PC-9 (cell line): ENCODE results near the gene AMPD1. TPM values are rescaled to one million over a fixed set of nuclear protein-coding genes. Genes with fewer than 3 reads are reported as not detected.

Experiments
- BruUV-seq: library from RNA; stranded (reverse); fragments of 400-500 nt; replicated peaks from 2 replicates; lab custom pipeline; 2021; lab: Mats Ljungman, UMichigan
- CTCF ChIA-PET: fragments of 300-600 bp; sonication (Branson Sonifier 250); formaldehyde crosslinking; loops from one replicate; lab custom pipeline; 2022; ENCODE audit warnings: antibody characterized with exemption; lab: Charles Lee
- POLR2A ChIA-PET: fragments of 300-600 bp; sonication (Branson Sonifier 250); formaldehyde crosslinking; loops from one replicate; lab custom pipeline; 2022; ENCODE audit warnings: antibody characterized with exemption; ENCODE audit not compliant: unreplicated experiment; lab: Charles Lee
- DNase-seq, 2 experiments: peaks; one replicate each; pipeline versions ENCODE4 v3.0.0 to v3.0.0-alpha.2; 2015 to 2022; ENCODE audit warnings: mixed read lengths in 1 of 2
- H2AFZ ChIP-seq: fragments of 200-600 bp; sonication (generic); 2 replicates; pipeline ENCODE4 v1.8.1; 2017; ENCODE audit warnings: antibody characterized with exemption
- H3F3A ChIP-seq: fragments of 200-600 bp; sonication (generic); 2 replicates; pipeline ENCODE4 v1.8.1; 2017; ENCODE audit warnings: antibody characterized with exemption, mild to moderate bottlenecking, low read depth; ENCODE audit not compliant: insufficient read depth
- H3K27ac ChIP-seq: fragments of 200-600 bp; sonication (generic); 2 replicates; pipeline ENCODE4 v1.6.1; 2016; ENCODE audit warnings: mixed run types
- H3K27me3 ChIP-seq: fragments of 200-600 bp; sonication (generic); 2 replicates; pipeline ENCODE4 v1.6.1; 2016; ENCODE audit warnings: low read depth, mixed run types; ENCODE audit not compliant: insufficient read depth
- H3K36me3 ChIP-seq: fragments of 200-600 bp; sonication (generic); 2 replicates; pipeline ENCODE4 v1.6.1; 2016; ENCODE audit warnings: low read depth, mixed run types
- H3K4me1 ChIP-seq: fragments of 200-600 bp; sonication (generic); replicated peaks from 2 replicates; pipeline ENCODE4 v1.6.1; 2016; ENCODE audit warnings: mixed run types; ENCODE audit not compliant: insufficient read depth
- H3K4me2 ChIP-seq: fragments of 200-600 bp; sonication (generic); 2 replicates; pipeline ENCODE4 v1.6.1; 2017; ENCODE audit warnings: mixed run types
- H3K4me3 ChIP-seq: fragments of 200-600 bp; sonication (generic); 2 replicates; pipeline ENCODE4 v1.6.1; 2016; ENCODE audit warnings: mixed run types
- H3K79me2 ChIP-seq: fragments of 200-600 bp; sonication (generic); 2 replicates; pipeline ENCODE4 v1.6.1; 2017; ENCODE audit warnings: low read depth, mixed run types
- H3K9me2 ChIP-seq: fragments of 200-600 bp; sonication (generic); 2 replicates; pipeline ENCODE4 v1.8.1; 2017; ENCODE audit warnings: mild to moderate bottlenecking; ENCODE audit not compliant: insufficient read depth
- H3K9me3 ChIP-seq: fragments of 200-600 bp; sonication (generic); 2 replicates; pipeline ENCODE4 v1.8.1; 2016; ENCODE audit warnings: low read depth; ENCODE audit not compliant: insufficient read depth
- H4K20me1 ChIP-seq: fragments of 200-600 bp; sonication (generic); 2 replicates; pipeline ENCODE4 v1.8.1; 2017; ENCODE audit not compliant: insufficient read depth
- EZH2 ChIP-seq: fragments of 200-600 bp; sonication (generic); IDR thresholded peaks from 2 replicates; pipeline ENCODE4 v1.8.0; 2017; ENCODE audit warnings: antibody characterized with exemption, low read depth
- intact Hi-C: fragments of 100-400 bp; cut with micrococcal nuclease; formaldehyde crosslinking; loops from one replicate; pipeline ENCODE4 v1.10.0; 2022; ENCODE audit not compliant: unreplicated experiment
- total RNA-seq: library from RNA; stranded (reverse); gene quantifications from 2 replicates; pipeline ENCODE4 v1.2.3, GENCODE V29; 2021
- TF ChIP-seq, protein P1 (sequence below): fragments of 200-600 bp; sonication (generic); conservative IDR thresholded peaks from 2 replicates; pipeline ENCODE4 v1.6.1; 2017; ENCODE audit warnings: mixed run types, antibody characterized with exemption, mild to moderate bottlenecking, moderate library complexity

The AMPD1 gene
- total RNA-seq, 1 experiment from 2014 or later = not detected

- Histone ChIP-seq H3K27ac (peak overlapping the region; percentile 56), H3K4me1 (peaks cover 15% of the 10 kb centered on the region), H3K9me3 (no peaks in the 10 kb centered on the region), H3K36me3 (no peaks in the 10 kb centered on the region), H3F3A (peaks cover 4% of the 10 kb centered on the region; the same call in 1 of the 2 replicates), H3K79me2 (no peaks in the 10 kb centered on the region), H2AFZ (peak overlapping the region; percentile 97), H3K9me2 (no peaks in the 10 kb centered on the region), H4K20me1 (no peaks in the 10 kb centered on the region), H3K27me3 (no peaks in the 10 kb centered on the region), H3K4me3 (peak overlapping the region; percentile 82), H3K4me2 (peak overlapping the region; percentile 77)
- TSS peak; percentile 73 for BruUV-seq
- DNase-seq = peak; percentile 87 to 89
- POLR2A ChIA-PET = interaction anchor here (0.5 to 0.6 kb wide), 5 partner anchors 47 to 972 kb away, joined by 4 to 6 read pairs (median 5); no protein-coding TSS in a partner anchor
- intact Hi-C loops = loop anchor here (5.0 kb wide), 1 partner anchor 88 kb away; the partner anchor contains the start of gene BCAS2
- no peak for TF ChIP-seq EZH2
- TF ChIP-seq, protein P1, sequence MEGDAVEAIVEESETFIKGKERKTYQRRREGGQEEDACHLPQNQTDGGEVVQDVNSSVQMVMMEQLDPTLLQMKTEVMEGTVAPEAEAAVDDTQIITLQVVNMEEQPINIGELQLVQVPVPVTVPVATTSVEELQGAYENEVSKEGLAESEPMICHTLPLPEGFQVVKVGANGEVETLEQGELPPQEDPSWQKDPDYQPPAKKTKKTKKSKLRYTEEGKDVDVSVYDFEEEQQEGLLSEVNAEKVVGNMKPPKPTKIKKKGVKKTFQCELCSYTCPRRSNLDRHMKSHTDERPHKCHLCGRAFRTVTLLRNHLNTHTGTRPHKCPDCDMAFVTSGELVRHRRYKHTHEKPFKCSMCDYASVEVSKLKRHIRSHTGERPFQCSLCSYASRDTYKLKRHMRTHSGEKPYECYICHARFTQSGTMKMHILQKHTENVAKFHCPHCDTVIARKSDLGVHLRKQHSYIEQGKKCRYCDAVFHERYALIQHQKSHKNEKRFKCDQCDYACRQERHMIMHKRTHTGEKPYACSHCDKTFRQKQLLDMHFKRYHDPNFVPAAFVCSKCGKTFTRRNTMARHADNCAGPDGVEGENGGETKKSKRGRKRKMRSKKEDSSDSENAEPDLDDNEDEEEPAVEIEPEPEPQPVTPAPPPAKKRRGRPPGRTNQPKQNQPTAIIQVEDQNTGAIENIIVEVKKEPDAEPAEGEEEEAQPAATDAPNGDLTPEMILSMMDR = peak; percentile 49; the same call in 1 of the 2 replicates
- CTCF ChIA-PET = interaction anchor here (0.6 kb wide), 1 partner anchor 164 kb away, joined by 5 read pairs; no protein-coding TSS in a partner anchor
Measured at GRCh38 chr1:114670083-114671010, 25.0 kb downstream of the AMPD1 start.

GRCh38 chr1:114669562-114670082, 25.7 kb downstream of the AMPD1 start, which contains the start of gene DENND2C:
Gene DENND2C (minus strand): TSS chr1:114670049. CDS start chr1:114625984, 44,065 bp downstream.
- Histone ChIP-seq H3K36me3 (no peaks in the 10 kb centered on the region), H3K9me2 (no peaks in the 10 kb centered on the region), H3K27ac (peak within 1 kb of the TSS; percentile 56), H4K20me1 (no peaks in the 10 kb centered on the region), H3K4me2 (peak within 1 kb of the TSS; percentile 77), H3K27me3 (no peaks in the 10 kb centered on the region), H2AFZ (peak within 1 kb of the TSS; percentile 97), H3K9me3 (no peaks in the 10 kb centered on the region), H3K4me1 (peaks cover 15% of the 10 kb centered on the region), H3K4me3 (peak within 1 kb of the TSS; percentile 82), H3F3A (peaks cover 4% of the 10 kb centered on the region; the same call in 1 of the 2 replicates), H3K79me2 (no peaks in the 10 kb centered on the region)
- BruUV-seq = TSS peak; percentile 88
- no peak for TF ChIP-seq EZH2
- TF ChIP-seq, protein P1 = no peak
- CTCF ChIA-PET = interaction anchor here (0.6 kb wide), 1 partner anchor 163 kb away, joined by 5 read pairs; no protein-coding TSS in a partner anchor
- POLR2A ChIA-PET = interaction anchor here (0.6 to 0.7 kb wide), 4 partner anchors 47 to 973 kb away, joined by 4 to 7 read pairs (median 5); no protein-coding TSS in a partner anchor
- no peak for DNase-seq
- intact Hi-C loops = loop anchor here (5.0 kb wide), 1 partner anchor 87 kb away; the partner anchor contains the start of gene BCAS2
